ENCODE data around the gene KCNAB1. TPM values are rescaled to one million over a fixed set of nuclear protein-coding genes. Genes with fewer than 3 reads are reported as not detected.

The KCNAB1 gene
- total RNA-seq, 4 donors from 2014 or later: 0.38 to 1.5 (median 0.49) TPM

DNA sequence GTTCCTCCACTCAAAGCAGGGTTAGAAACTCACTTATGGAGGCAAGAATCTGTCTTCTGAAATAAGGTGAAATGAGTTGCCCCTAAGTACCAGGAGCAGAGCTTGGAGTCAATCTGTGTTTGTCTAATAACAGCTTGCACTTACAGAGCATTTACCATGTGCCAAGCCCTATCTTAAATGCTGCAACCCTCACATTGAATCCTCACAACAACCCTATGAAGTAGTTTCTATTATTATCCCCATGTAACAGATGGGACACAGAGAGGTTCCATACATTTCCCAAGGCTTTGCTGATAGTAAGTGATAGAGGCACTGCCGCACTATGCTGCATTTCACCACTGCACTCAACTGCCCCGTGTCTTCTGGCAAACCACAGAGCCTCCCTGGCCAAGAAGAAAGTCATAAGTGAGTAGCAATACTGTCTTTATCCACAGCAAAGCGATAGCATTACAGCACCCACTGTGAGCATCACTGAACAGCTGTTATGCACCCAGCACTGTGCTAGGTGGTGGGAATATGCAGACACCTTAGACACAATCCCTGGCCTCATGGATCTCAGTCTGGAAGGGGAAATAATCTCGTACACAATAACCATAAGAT is 293.0 kb downstream of the KCNAB1 start:
- WGBS: 95% methylated on average over 3 of the region's 4 CpGs
- no peaks in the 10 kb centered on the region for H3K4me1 ChIP-seq
- no peaks in the 10 kb centered on the region for H3K9me3 ChIP-seq
- no peaks in the 10 kb centered on the region for H3K36me3 ChIP-seq
- no peak for TF ChIP-seq EP300 (IDR thresholded peaks at IDR 0.05)
- no peak overlapping the region for H3K27ac ChIP-seq
- no peak overlapping the region for H3K4me3 ChIP-seq
- no peak for DNase-seq (ENCODE audit: low spot score in 2 of 2)
- no peaks in the 10 kb centered on the region for H3K27me3 ChIP-seq

DNA sequence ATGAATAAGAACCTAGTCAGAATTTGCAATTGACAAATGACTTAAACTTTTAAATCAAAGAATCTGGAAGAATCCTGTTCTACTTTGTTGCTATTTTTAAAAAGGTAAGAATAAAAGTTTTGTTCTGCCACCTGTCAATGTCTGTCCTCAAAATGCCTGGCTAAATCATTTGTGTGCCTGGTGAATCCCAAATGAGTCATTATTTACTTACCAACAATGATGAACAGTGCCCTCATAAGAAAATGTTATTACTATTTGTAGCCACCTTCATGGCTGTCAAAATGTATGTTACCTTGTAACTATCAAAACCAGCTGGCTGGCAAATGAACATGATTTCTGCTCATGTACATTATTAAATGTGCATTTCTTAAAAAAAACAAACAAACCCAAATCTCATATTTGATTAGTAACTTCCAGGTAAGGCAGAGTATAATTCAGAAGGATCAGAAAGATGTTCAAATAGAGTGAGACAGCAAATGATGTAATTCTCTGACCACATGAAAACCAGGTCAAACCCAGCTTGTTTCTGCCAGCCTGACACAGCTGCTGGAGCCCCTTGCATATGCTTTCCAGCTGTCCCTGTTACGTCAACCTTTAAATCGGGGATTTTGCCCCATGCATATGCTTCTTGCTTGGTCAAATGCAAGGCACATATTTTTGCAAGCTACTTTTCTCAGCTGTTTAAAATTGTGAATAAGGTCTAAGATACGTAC is 296.6 kb downstream of the KCNAB1 start:
- Histone ChIP-seq H3K27ac (no peak overlapping the region), H3K4me1 (no peaks in the 10 kb centered on the region), H3K9me3 (no peaks in the 10 kb centered on the region), H3K4me3 (no peak overlapping the region), H3K27me3 (no peaks in the 10 kb centered on the region), H3K36me3 (no peaks in the 10 kb centered on the region)
- DNase-seq (ENCODE audit: low spot score in 2 of 2): no peak
- no peak for TF ChIP-seq POLR2A (IDR thresholded peaks at IDR 0.05)
- TF ChIP-seq, protein P1, sequence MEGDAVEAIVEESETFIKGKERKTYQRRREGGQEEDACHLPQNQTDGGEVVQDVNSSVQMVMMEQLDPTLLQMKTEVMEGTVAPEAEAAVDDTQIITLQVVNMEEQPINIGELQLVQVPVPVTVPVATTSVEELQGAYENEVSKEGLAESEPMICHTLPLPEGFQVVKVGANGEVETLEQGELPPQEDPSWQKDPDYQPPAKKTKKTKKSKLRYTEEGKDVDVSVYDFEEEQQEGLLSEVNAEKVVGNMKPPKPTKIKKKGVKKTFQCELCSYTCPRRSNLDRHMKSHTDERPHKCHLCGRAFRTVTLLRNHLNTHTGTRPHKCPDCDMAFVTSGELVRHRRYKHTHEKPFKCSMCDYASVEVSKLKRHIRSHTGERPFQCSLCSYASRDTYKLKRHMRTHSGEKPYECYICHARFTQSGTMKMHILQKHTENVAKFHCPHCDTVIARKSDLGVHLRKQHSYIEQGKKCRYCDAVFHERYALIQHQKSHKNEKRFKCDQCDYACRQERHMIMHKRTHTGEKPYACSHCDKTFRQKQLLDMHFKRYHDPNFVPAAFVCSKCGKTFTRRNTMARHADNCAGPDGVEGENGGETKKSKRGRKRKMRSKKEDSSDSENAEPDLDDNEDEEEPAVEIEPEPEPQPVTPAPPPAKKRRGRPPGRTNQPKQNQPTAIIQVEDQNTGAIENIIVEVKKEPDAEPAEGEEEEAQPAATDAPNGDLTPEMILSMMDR (IDR thresholded peaks at IDR 0.05): no peak
- TF ChIP-seq POLR2AphosphoS5 (IDR thresholded peaks at IDR 0.05): no peak
- TF ChIP-seq EP300 (IDR thresholded peaks at IDR 0.05): no peak
- 80% methylated on average over 3 of the region's 3 CpGs for WGBS

DNA sequence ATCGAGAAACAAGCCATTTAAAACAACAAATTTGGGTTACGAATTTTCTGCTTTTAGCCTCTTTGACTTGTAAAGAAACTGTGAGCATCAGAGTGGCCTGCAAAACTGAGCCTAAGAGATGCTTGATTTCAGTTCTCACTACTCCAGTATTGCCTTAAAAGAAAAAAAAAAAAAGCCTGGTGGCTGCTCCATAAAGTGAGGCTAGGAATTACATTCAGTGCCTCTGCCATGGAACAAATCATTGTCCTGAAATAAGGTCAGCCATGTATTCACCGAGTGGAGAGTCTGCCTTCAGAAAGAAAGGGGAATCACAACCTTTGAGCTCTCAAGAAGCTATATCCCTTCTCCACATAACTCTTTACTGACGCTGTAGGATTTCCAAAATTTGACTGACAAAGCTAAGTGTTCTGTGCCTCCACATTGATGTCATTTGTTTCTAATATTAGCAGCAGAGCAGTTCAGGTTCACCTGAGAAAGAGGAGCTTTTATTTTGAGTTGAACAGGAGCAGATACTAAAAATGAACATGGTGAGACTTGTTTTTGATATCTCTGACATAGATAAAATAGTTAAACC is 297.3 kb downstream of the KCNAB1 start:
- no peak for DNase-seq (ENCODE audit: low spot score in 2 of 2)
- Histone ChIP-seq H3K36me3 (no peaks in the 10 kb centered on the region), H3K4me1 (no peaks in the 10 kb centered on the region), H3K27me3 (no peaks in the 10 kb centered on the region), H3K9me3 (no peaks in the 10 kb centered on the region), H3K27ac (no peak overlapping the region), H3K4me3 (no peak overlapping the region)
- TF ChIP-seq, protein P1 (IDR thresholded peaks at IDR 0.05): no peak
- TF ChIP-seq EP300 (IDR thresholded peaks at IDR 0.05): no peak
- no peak for TF ChIP-seq POLR2AphosphoS5 (IDR thresholded peaks at IDR 0.05)
- TF ChIP-seq POLR2A (IDR thresholded peaks at IDR 0.05): no peak
- 66% methylated on average over 4 of the region's 4 CpGs for WGBS

DNA sequence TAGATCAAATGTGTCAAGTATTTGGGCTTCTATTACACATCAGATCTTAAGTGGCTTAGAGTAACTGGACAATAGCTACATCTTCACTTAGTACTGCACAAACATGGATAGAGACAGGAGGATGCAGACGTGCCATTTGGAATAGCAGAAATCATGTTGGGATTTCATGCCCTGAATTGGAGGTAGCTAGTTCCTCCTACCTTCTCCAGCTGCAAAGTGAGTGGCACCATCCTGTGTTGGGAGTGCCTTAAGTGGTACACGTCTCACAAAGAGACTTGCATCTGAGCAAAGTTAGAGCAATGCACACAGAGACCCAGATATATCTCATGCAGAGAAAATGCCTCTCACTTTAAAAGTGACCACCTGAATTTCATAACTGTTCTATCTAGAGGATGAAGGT is 298.1 kb downstream of the KCNAB1 start:
- no peak overlapping the region for H3K27ac ChIP-seq
- WGBS: 77% methylated on average over 2 of the region's 2 CpGs

DNA sequence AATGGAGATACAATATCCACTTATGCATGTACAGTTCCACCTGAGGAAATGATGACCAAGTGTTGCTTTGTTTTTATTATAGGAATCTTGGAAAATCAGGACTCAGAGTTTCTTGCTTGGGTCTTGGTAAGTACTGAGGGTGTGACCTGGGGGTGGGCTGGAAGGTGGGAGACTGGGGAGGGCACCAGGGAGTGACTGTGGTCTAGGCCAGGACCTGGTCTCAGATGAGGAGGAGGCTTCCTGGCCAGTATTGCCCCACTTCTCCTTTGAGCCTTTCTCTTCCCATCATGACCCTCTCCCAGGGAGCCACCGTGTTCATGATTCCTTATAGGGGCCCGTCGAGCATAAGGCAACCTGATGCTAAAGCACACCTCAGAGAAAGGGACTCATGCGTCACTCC is 301.2 kb downstream of the KCNAB1 start:
- no peak overlapping the region for H3K27ac ChIP-seq
- no peak overlapping the region for H3K4me3 ChIP-seq
- WGBS: 97% methylated on average over 4 of the region's 4 CpGs
- H3K9me3 ChIP-seq: no peaks in the 10 kb centered on the region
- no peak for TF ChIP-seq POLR2A (IDR thresholded peaks at IDR 0.05)
- TF ChIP-seq EP300 (IDR thresholded peaks at IDR 0.05): no peak
- no peaks in the 10 kb centered on the region for H3K4me1 ChIP-seq
- H3K36me3 ChIP-seq: no peaks in the 10 kb centered on the region
- DNase-seq (ENCODE audit: low spot score in 2 of 2): no peak
- no peaks in the 10 kb centered on the region for H3K27me3 ChIP-seq

More for the DNA sequence above, 298.1 kb downstream of the KCNAB1 start:
- H3K36me3 ChIP-seq: no peaks in the 10 kb centered on the region
- H3K4me3 ChIP-seq: no peak overlapping the region
- H3K27me3 ChIP-seq: no peaks in the 10 kb centered on the region
- no peaks in the 10 kb centered on the region for H3K9me3 ChIP-seq
- no peak for DNase-seq (ENCODE audit: low spot score in 2 of 2)
- H3K4me1 ChIP-seq: no peaks in the 10 kb centered on the region
- TF ChIP-seq POLR2A (IDR thresholded peaks at IDR 0.05): no peak
- no peak for TF ChIP-seq POLR2AphosphoS5 (IDR thresholded peaks at IDR 0.05)
- no peak for TF ChIP-seq EP300 (IDR thresholded peaks at IDR 0.05)
- TF ChIP-seq, protein P1 (IDR thresholded peaks at IDR 0.05): no peak

DNA sequence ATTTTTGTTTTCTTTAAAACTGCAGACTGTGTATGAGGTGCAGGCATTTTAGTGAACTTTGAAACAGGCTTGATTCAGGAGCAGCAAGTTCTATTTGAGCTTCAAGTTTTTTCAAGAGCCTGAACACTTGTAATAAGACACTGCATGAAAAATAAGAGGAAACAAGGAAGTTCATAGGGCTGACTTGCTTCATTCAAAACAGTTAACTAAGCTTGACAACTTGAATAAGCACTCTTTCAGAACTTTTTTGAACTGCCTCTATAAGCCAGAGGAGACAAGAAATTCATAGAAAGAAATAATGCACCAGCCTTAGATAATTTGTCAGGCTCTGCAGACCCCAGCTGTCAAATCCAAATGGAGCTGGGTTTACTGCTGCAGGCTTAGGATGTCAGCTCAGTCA is 304.4 kb downstream of the KCNAB1 start:
- no peaks in the 10 kb centered on the region for H3K36me3 ChIP-seq
- TF ChIP-seq, protein P1 (IDR thresholded peaks at IDR 0.05): no peak
- TF ChIP-seq POLR2A (IDR thresholded peaks at IDR 0.05) (no peak), EP300 (IDR thresholded peaks at IDR 0.05) (no peak), POLR2AphosphoS5 (IDR thresholded peaks at IDR 0.05) (no peak)
- DNase-seq (ENCODE audit: low spot score in 2 of 2): no peak
- no peak overlapping the region for H3K4me3 ChIP-seq
- no peaks in the 10 kb centered on the region for H3K27me3 ChIP-seq
- no peaks in the 10 kb centered on the region for H3K4me1 ChIP-seq
- H3K9me3 ChIP-seq: no peaks in the 10 kb centered on the region
- H3K27ac ChIP-seq: no peak overlapping the region

All from suprapubic skin (tissue), 4 donors.